ENCODE results near the gene VIT.
A peak's percentile ranks its signal among the peaks of the same experiment; 100 is the strongest.

VIT gene

GRCh38 chr2:36727550-36727949, 31.0 kb downstream of the VIT start:
- DNase-seq (ENCODE audit: low read depth): peak; percentile 18
- TF ChIP-seq, protein P1, sequence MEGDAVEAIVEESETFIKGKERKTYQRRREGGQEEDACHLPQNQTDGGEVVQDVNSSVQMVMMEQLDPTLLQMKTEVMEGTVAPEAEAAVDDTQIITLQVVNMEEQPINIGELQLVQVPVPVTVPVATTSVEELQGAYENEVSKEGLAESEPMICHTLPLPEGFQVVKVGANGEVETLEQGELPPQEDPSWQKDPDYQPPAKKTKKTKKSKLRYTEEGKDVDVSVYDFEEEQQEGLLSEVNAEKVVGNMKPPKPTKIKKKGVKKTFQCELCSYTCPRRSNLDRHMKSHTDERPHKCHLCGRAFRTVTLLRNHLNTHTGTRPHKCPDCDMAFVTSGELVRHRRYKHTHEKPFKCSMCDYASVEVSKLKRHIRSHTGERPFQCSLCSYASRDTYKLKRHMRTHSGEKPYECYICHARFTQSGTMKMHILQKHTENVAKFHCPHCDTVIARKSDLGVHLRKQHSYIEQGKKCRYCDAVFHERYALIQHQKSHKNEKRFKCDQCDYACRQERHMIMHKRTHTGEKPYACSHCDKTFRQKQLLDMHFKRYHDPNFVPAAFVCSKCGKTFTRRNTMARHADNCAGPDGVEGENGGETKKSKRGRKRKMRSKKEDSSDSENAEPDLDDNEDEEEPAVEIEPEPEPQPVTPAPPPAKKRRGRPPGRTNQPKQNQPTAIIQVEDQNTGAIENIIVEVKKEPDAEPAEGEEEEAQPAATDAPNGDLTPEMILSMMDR (IDR thresholded peaks at IDR 0.05; ENCODE audit: insufficient read depth, low read depth, low read length, missing control alignments): no peak
- H3K4me3 ChIP-seq (ENCODE audit: low read length): no peak overlapping the region

GRCh38 chr2:36729067-36729466, 32.6 kb downstream of the VIT start:
- no peak overlapping the region for H3K4me3 ChIP-seq (ENCODE audit: low read length)
- TF ChIP-seq, protein P1 (IDR thresholded peaks at IDR 0.05; ENCODE audit: insufficient read depth, low read depth, low read length, missing control alignments): no peak
- DNase-seq (ENCODE audit: low read depth): no peak

DNA sequence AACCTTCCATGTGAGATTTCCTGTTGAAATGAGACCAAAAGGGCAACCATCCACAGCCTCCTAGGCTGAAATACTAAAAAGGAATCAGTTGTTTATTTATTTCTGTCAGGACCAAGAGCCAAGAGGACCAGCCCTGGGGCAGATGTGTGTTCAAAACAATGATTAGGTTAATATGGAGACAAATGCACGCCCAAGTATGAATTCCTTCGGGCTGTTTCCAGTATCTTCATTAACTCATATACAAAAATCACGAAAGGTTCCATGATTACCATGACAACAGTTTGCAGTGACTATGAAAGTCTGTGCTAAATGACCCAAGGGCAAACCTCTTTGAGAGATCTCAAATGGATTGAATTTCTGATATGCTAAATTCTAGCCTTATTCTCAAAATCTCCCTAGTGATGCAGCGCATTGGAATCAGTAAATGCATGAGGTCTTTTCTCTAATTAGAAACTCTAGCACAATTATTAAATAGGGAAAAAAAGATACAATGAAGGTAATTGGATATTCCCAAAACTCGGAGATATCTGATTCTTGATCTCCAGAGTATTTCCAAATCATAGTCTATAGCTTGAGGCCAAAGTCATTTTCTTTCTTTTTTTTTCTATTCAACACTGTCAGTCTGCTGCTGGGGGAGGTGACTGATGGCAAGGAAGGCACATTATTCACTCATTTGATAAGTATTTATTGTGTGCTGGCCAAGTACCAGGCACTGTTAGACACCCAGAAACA, 35.6 kb downstream of the VIT start:
- no peak for DNase-seq (ENCODE audit: low read depth)
- no peak overlapping the region for H3K4me3 ChIP-seq (ENCODE audit: low read length)
- TF ChIP-seq, protein P1 (IDR thresholded peaks at IDR 0.05; ENCODE audit: insufficient read depth, low read depth, low read length, missing control alignments): no peak

DNA sequence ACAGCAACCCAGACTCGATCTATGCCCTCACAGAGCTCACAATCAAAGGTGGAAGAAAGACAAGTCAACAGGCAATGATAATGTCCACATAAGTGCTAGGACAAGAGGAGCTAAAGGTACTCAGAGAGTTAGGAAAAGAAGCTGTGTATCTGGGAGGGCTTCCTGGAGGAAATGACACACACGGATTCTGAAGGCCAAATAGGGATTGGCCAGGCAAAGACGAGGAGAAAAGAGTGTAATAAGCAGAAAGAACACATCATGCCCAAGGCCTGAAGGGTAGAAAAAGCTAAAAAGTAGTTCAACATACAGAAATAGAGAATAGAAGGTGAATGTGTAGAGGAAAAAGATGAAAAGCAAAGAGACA, 36.1 kb downstream of the VIT start:
- no peak overlapping the region for H3K4me3 ChIP-seq (ENCODE audit: low read length)
- TF ChIP-seq, protein P1 (IDR thresholded peaks at IDR 0.05; ENCODE audit: insufficient read depth, low read depth, low read length, missing control alignments): no peak
- no peak for DNase-seq (ENCODE audit: low read depth)

DNA sequence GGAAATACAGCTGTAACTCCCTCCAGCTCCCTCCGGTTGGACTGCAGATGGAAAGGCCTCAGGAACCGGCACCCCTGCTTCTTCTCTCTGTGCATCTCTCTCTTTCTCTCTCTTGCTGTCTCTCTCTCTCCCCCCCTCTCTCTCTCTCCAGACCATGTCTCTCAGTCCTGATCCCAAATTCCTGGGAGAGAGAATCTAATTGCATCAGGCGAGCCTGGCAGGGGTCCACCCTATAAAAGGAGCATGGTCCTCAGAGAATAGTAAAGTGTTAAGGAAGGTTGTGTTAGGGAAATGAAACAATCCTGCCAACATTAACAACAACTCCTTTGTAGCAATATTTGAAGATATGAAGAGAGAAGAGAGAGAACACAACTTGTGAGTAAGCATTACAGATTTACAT, 36.7 kb downstream of the VIT start:
- no peak overlapping the region for H3K4me3 ChIP-seq (ENCODE audit: low read length)
- TF ChIP-seq, protein P1 (IDR thresholded peaks at IDR 0.05; ENCODE audit: insufficient read depth, low read depth, low read length, missing control alignments): no peak
- no peak for DNase-seq (ENCODE audit: low read depth)

GRCh38 chr2:36734304-36734703, 37.8 kb downstream of the VIT start:
- peak; percentile 22 for DNase-seq (ENCODE audit: low read depth)
- H3K4me3 ChIP-seq (ENCODE audit: low read length): no peak overlapping the region
- TF ChIP-seq, protein P1 (IDR thresholded peaks at IDR 0.05; ENCODE audit: insufficient read depth, low read depth, low read length, missing control alignments): no peak

DNA sequence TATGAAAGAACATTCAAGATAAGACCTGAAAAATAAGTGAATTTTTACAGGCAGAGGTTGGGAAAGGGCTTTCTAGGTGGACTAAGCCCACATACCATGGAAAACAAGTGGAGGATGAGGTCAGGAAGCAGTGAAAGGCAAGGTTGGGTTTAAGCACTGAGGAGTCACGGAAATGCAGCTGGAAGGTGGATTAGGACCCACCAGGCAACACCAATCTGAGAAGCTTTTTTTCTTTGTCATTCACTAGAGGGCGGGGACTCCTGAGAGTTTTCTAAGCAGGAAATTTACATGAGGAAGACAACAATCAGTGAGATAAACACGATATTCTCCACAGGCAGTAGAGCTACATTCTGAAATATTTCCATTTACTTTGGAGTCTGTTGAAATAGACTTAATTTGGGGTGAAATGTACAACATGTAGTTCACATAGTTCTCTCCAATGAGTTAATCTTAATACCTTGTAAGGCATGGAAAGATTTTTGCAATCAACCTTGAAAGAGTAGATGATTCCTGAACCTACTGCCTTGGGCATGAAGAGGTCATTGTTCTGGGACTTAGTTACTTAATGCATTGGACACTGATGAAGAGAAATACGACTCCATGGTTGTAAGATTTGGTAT, 40.7 kb downstream of the VIT start:
- TF ChIP-seq, protein P1 (IDR thresholded peaks at IDR 0.05; ENCODE audit: insufficient read depth, low read depth, low read length, missing control alignments): no peak
- no peak overlapping the region for H3K4me3 ChIP-seq (ENCODE audit: low read length)
- DNase-seq (ENCODE audit: low read depth): no peak

Data from epithelial cell of esophagus (primary cell).